VCaP (cell line): Measurements from ENCODE around the gene SLC17A5.
"Not testable (repeated sequence)": the region's sequence is repeated elsewhere in the genome, so short reads cannot be mapped to it uniquely, and the experiment has no call there.

Source experiments
- H3K27ac ChIP-seq: fragments of 450-650 bp; 2 replicates; pipeline ENCODE4 v1.5.1; 2017
- CTCF ChIP-seq: fragments of 450-650 bp; conservative IDR thresholded peaks from 2 replicates; pipeline ENCODE4 v1.5.1; 2017; ENCODE audit warnings: mild to moderate bottlenecking, moderate library complexity

Gene SLC17A5

GRCh38 chr6:73631849-73632248 lies 21.9 kb downstream of the SLC17A5 start:
- no peak overlapping the region for H3K27ac ChIP-seq
- no peak for TF ChIP-seq CTCF

GRCh38 chr6:73630401-73630800 lies 23.4 kb downstream of the SLC17A5 start:
- H3K27ac ChIP-seq: no peak overlapping the region
- no peak for TF ChIP-seq CTCF

- no peak for TF ChIP-seq CTCF
- no peak overlapping the region for H3K27ac ChIP-seq
Observed at GRCh38 chr6:73624896-73625295, 28.9 kb downstream of the SLC17A5 start.

GRCh38 chr6:73623480-73623879 lies 30.3 kb downstream of the SLC17A5 start:
- H3K27ac ChIP-seq: not testable (repeated sequence)

- H3K27ac ChIP-seq: not testable (repeated sequence)
Observed at GRCh38 chr6:73618082-73618481, 35.7 kb downstream of the SLC17A5 start.

- H3K27ac ChIP-seq: no peak overlapping the region
Observed at GRCh38 chr6:73614802-73615201, 39.0 kb downstream of the SLC17A5 start.

GRCh38 chr6:73613806-73614536 lies 39.8 kb downstream of the SLC17A5 start:
- H3K27ac ChIP-seq: no peak overlapping the region
- TF ChIP-seq CTCF: no peak

More at GRCh38 chr6:73614802-73615201, 39.0 kb downstream of the SLC17A5 start:
- TF ChIP-seq CTCF: no peak

- no peak for TF ChIP-seq CTCF
- H3K27ac ChIP-seq: no peak overlapping the region
Observed at GRCh38 chr6:73612611-73613010, 41.2 kb downstream of the SLC17A5 start.
